Activated CD4-positive, alpha-beta T cell treated with anti-CD3 and anti-CD28 coated beads, Interleukin-10, Interleukin-2, amounts not matched to agents 100 ng/mL and 50 ng/mL, durations not matched to agents 16 hours and 8 hours (primary cell): ENCODE measurements around the gene MVB12A.

Experiments
- DNase-seq: peaks from one replicate; pipeline ENCODE4 v3.0.0-alpha.2; 2020

The MVB12A gene

DNA sequence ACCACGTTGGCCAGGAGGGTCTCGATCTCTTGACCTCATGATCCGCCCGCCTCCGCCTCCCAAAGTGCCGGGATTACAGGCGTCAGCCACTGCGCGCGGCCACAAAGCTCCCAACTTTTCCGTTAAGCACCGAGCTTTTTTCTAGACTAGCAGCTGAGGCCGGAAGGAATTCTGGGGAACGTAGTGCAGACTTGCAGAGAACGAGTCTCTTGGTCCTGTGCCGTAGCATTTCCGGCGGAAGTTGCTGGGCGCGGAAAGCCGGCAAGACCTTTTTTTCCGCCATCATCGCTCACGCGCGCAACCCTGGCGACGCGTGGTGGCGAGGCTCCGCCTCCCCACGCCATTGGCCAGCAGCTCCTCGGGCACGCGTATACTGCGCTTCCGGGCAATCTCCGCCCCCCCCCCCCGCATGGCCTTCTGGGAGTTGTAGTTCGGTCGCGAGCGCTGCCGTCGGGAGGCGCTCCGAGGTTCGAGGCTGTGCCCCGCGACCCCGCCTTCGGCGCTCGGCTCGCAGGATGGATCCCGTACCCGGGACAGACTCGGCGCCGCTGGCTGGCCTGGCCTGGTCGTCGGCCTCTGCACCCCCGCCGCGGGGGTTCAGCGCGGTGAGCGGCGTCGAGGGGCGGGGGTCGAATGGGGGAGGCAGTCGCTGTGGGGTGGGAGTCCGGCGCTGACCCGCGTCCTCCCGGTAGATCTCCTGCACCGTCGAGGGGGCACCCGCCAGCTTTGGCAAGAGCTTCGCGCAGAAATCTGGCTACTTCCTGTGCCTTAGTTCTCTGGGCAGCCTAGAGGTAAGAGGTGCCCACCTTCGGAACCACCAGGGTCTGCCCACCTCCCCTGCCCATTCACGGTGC lies at the start of gene MVB12A:
MVB12A (plus strand) TSS at position 427 of the 854 bp plus-strand sequence; CDS start at position 516, 89 bp downstream.
- peak; percentile 98 for DNase-seq

DNA sequence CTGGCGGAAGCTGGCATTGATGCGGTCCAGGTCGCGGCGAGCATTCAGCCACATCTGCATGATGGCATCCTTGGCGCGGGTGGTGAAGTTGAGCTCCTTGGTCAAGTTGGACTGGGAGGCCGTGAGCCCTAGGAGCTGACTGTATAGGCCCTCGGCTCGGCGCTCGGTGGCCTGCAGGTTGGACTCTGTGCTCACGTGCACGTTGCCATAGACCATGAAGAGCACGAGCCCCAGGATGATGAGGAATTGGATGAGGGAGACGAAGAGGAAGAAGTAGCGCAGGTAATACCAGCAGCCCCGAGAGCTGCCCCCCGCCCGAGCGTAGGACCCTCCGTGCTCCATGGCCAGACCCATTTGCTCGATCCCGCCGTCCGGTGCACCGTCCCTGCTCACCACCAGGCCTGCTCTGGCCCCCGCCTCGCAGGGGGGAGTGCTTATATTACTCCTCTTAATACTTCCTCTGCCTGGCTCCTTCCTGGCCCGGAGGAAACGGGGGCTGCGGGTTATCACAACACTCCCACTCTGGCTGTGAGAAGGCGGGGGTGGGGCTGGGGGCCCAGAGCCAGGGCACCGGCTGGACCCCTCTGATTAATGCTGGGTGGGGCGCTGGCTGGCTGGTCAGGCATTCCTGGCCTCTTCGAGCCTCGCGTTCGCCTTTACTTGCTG lies 42.8 kb upstream of the MVB12A start, which contains the start of gene PLVAP:
PLVAP (minus strand) TSS at position 408 of the 666 bp plus-strand sequence; CDS start at position 354, 54 bp downstream.
- no peak for DNase-seq

DNA sequence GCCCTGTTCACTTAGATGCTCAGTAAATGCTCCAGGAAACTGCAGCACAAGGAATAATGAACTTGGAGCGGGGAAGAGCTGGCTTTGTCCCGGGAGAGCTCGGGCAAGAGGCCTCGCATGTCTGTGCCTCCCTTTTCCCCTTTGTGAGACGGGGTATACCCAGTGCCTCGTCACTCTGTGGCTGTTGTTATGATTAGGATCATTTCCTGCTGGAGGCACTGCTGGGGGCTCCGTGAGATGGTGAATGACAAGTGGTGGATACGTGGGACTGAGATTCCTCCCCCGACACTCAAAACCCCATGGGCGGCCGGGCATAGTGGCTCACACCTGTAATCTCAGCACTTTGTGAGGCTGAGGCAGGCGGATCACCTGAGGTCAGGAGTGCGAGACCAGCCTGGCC lies 41.6 kb upstream of the MVB12A start:
- no peak for DNase-seq

DNA sequence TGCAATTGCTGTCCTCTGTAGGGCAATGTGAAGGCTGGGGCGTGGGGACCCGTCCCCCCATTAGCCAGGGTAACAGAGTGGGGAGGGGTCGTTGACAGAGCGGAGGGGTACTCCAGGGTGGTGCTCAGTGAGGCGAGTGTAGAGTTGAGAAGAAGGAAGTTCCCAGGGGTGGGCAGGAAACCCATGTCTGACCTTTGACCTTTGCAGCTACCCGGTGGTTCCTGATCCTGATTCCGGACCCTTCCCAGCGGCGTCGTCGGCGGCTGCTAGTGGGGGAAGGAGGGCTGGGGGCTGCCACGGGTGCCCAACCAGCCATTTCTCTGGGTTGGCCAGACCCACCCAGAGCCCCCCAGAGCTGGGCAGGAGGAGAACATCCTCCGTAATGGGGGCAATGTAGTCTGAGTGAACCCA lies 40.6 kb upstream of the MVB12A start:
- no peak for DNase-seq

DNA sequence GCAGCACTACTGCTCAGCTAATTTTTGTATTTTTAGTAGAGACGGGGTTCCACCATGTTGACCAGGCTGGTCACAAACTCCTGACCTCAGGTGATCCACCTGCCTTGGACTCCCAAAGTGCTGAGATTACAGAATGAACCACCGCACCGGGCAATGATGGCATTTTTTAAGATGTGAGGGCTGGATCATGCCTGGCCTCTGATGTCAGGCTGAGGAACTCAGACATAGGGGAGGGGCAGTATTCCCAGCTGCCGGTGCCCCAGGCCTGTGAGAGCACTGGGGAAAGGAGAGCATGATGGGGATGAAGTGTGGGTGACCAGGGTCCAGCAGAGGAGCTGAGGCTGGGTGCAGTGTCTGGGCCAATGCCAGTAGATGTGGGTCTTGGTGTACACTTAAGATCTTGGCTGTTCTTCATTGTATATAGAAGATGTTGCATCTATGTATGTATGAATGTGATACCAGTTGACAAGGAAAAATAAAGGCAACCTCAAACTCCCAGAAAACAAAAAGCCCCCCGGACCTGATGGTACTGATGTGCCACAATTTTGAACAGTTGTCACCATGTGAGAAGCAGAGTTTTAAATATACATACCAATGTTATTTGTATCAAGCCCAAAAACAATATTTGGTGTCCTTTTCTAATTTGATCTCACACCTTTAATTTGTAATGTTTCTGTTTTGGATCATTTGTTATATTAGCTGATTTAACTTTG lies 39.3 kb upstream of the MVB12A start:
- DNase-seq = no peak

DNA sequence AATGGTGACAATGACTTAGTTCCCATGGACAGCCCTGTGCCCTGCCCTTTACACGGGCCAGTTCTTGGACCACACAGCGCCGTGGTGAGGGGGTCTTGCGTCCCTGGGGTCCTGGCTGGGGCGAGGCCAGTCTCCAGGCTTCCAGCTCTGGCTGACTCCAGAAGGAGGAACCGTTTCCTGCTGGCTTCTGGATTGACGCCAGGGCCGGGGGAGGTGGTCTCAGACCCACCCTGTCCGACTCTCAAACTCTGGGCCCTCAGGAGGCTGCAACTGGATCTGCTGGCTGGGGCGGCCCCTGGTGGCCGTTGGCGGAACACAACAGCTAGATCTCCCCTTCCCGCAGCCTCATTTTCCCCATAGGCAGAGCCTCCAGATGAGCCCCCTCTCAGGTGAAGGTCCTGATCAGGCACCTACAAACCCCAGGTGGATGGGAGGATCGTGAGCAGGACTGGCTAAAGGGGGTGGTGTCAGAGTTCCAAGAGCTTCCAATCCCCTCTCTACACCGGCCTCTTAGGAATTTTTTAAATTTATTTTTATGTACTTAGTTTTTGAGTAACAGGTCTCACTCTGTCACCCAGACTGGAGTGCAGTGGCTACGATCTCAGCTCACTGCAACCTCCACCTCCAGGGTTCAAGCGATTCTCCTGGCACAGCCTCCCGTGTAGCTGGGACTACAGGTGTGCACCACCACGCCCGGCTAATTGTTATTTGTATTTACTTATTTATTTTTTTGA lies 33.8 kb upstream of the MVB12A start:
- DNase-seq = peak; percentile 66

DNA sequence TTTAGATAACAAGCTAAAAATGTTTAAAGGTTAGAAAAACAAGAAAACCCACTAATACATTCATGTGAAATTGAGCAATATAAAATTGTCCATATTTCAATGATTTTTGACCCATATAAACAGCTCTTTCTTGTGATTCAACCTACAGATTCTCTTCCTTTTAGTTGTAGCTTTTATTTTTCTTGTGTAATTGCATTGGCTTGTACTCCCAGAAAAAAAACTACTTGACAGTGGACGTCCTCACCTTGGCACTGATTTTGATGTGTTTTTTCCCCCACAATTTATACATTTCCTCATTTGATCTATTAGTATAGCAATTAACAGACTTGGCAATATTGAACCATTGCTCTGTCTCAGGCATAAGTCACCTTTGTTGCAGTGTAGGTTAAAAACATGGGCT lies 30.6 kb upstream of the MVB12A start:
- no peak for DNase-seq

DNA sequence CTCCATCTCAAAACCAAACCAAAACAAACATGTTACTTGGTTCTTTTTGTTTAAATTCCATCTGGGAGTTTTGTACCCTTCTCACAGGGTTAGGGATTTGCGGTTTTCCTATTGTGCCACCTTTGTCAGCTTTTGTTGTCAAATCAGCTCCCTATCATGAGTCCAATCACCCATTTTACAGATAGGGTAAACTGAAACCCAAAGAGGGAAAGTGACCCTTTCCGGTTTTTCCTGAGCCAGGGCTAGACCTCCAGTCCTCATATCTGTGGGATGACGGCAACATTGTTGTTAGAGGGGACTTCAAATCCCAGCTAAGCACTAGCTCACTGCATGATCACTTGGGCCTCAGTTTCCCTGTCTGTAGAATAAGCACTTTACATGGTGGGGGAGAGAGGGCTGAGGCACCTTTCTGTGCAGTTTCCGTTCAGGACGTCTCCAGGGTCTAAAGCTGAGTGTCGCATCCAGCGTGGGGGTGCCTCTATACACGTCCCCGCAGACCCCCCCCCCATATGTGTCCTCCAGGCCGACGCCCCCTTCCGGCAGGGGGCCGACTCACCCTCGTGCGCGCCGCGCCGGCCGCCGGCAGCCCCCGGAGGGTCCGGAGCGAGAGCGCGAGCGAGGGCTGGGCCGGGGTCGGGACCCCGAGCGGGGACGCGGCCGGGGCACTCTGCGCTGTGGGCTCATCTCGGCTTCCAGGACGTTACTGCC lies 29.7 kb upstream of the MVB12A start:
- DNase-seq = no peak

DNA sequence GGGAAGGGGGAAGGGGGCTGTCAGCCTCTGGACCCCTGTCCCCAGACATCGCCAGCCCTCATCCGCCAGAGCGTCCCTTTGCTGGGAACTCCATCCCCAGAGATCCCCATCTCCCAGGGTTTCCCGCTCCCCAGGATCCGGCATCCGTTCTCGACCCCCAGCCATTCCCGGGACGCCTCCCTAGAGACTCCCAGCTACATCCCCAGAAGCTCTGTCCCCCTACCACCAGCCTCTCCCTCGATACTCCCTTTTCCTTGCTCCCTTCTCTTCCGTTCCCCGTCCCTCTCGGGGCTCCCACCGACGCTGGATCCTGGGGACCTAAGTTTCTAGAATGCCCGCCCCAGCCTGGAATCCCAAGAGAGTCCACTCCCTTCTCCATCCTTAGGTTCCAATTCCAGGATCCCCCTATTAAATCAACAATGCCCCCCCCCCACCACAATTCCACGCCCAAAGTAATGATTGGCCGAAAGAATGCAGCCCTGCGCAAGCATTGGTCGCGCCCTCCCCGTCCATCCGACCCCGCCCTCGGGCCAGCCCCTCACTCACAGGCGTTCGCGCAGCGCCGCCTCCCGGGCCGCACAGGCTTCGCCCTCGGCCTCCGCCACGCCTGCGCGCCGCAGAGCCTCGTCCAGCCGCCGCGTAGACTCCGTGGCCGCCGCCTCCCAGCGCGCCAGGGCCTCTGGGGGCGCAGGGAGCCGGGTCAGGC lies 29.0 kb upstream of the MVB12A start:
- peak; percentile 92 for DNase-seq

DNA sequence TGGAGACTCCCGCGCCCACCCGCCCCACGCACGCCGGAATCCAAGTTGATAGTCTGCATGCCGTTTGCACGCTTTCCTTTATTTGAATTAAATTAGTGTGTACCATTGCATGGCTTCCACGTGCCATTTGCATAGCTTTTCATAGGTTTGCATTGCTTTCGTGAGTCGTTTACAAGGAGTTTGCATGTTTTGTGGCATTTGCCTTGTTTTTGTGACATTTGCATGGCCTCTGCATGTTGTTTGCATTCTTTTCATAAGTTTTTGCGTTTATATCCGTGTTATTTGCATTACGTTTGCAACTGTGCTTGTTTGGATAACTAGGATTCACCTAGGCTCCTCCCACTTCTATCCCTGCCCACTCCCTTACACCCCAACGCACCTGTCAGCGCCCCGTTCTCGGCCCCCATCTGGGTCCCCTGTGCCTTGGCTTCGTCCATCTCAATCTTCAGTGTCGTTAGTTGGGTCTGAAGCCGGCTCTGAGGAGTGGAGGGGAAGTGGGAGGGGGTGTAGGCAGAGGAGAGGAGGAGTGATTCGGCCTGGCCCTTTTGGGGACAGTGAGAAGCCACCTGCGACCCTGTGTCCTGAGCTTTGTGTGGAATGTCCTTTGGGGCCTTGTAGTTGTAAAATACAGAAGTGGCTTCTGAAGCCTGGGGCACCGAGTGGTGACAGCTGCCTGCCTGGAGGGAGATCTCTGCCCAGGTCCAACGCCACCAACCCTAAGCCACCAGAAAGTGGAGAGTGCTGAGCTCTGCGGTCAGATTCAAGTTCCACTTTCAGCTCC lies 28.3 kb upstream of the MVB12A start:
- no peak for DNase-seq

DNA sequence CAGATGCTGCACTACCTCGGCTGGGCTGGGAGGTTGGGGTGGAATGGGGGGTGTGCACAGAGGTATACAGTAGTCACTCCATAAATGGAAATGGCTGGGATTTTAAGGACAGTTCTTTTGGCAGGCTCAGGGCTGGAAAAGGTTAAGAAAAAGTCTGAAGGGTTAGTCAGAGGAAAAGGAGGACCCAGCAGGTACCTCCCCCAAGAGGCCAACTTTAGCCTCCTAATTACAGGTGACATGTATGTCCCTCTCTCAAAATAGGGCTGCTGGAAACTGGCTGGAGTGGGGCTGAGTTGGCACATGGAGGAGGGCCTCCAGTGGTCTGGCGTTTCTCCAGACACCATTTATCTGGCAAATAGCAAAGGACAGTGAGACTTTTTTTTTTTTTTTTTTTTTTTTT lies 26.8 kb upstream of the MVB12A start:
- no peak for DNase-seq

DNA sequence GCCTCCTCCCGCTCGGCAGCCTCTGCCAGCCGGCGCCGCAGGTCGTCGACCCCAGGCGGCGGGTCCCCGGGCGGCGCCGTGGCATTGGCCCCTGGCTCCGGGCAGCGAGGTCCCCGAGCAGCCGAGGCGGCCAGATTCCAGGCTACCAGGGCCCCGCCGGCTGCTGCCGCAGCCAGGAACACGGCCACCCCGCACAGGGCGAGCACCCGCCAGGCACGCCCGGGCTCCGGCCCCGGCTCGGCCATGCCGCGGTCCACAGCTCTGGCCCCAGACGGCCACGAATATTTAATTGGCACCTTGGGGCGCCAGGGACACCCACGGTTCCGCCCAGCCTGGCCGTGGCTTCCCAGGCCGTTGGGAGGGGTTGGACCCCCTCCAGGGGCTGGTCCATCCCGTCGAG lies 25.9 kb upstream of the MVB12A start, which contains the start of gene CCDC194:
CCDC194 (minus strand) TSS at position 283 of the 400 bp plus-strand sequence; CDS start at position 245, 38 bp downstream.
- DNase-seq = no peak

DNA sequence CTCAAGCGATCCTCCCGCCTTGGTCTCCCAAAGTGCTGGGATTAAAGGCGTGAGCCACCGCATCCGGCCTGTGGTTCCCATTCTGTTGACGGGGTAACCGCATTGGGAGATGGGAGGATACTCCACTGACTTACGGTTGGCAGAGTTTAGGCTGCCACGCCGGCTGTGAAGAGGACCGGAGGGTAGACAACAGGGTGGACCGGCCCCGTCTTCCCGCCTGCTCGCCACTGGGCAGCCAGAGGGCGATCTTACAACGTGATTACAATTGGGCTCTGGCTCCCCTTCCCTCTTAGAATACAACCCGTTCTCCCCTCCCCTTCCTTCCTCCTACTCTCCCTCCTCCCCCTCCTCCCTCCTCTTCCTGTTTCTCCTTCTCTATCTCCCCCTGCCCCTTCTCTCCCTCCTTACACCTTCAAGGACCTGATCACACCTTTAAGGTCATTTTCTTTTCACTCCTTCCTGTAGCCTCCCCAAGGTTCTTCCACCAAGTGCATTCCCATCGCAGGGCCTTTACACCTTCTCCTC lies 24.9 kb upstream of the MVB12A start:
- peak; percentile 89 for DNase-seq

DNA sequence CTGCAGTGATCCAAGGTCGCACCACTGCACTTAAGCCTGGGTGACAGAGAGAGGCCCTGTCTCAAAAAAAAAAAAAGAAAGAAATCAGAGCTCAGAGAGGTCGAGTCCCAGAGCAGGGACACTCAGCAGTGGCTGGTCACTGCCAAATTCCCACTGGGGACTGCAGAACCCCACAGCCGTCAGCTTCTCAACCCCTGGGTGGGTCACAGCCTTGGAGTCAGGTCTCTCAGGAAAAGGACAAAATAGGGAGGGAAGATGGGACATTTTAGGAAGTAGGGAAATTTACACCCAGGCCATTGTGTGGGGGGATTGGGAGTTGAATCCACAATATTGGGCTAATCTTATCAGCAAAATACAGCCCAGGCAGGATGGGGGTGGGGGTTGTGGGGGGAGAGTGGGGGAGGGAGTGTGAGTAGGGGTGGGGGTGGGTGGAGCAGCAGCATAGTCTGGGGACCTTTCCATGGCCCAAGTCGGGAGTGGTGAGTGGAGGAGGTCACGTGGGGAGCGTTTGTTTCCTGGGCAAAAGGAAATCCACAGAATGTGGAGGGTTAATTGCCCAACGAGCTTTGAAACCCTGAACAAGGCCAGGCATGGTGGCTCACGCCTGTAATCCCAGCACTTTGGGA lies 20.8 kb upstream of the MVB12A start:
- no peak for DNase-seq

DNA sequence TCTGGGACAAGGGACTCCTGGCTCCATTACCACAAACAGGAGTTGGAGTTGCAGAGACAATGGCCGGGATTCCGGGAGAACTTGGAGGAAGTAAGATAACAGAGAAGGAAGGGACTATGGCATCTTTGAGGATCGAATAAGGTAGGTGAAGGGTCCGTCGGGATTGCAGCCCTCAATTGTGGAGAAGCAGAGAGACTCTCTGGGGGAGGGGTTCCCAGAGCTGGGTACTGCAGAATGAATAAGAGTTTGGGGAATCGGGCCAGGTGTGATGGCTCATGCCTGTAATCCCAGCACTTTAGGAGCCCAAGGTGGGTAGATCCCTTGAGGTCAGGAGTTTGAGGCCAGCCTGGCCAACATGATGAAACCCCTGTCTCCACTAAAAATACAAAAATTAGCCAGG lies 18.2 kb upstream of the MVB12A start:
- DNase-seq = no peak

DNA sequence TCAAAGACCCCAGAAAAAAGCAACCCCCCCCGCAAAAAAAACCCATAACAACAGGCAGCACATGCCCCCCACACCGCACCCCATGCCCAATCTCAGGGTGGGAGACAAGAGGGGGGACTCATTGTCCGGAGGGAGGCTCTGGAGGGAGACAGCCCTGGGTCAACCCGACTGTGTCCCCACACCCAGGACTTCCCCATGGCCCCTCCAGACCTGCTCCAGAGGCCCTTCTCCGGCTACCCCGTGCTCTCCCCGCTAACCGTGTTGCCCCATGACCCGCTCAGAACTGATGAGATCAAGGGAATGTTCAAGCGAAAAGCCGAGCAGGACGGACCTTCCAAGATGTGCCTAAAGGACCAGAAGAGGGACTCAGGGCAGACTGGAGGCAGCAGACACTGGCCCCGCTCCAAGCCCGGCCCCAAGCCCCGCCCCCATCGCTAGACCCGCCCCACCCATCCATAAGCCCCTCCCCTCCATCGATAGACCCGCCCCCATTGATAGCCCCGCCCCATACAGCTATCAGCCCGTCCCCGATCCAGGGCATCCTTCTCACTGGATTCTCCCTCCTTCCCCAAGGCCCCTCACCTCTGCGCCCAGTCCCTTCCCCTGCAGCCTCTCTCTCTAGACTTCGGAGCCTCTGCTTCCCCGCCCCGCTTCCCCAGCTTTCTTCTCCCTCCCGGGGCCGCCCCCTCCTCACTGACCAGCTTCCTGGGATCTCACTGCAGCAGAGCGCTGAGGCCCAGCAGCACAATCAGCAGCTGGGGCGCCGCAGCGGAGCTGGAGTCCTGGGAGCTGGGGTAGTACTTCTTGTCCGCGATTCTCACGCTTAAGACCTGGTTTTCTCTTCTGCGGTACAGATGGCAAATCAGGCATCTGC lies 16.6 kb upstream of the MVB12A start:
- DNase-seq = peak; percentile 56

DNA sequence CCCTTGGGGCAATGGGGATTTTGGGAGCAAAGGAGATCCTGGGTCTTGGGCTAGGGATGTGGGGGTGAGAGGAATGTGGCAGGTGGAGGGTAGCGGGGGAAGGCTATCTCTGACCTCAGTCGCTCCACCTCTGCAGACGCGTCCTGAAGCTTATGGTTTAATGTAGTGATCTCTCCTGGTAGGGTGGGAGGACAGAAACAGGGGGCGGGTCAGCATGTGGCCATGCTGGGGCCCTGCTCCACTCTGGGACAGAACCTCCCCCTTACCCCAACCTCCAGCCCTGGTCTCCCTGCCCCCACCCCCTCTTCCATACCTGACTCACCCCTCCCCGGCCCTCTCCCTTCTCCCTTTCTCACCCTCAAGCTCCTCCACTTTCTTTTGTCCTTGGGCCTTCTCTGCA lies 15.8 kb upstream of the MVB12A start:
- DNase-seq = peak; percentile 42

DNA sequence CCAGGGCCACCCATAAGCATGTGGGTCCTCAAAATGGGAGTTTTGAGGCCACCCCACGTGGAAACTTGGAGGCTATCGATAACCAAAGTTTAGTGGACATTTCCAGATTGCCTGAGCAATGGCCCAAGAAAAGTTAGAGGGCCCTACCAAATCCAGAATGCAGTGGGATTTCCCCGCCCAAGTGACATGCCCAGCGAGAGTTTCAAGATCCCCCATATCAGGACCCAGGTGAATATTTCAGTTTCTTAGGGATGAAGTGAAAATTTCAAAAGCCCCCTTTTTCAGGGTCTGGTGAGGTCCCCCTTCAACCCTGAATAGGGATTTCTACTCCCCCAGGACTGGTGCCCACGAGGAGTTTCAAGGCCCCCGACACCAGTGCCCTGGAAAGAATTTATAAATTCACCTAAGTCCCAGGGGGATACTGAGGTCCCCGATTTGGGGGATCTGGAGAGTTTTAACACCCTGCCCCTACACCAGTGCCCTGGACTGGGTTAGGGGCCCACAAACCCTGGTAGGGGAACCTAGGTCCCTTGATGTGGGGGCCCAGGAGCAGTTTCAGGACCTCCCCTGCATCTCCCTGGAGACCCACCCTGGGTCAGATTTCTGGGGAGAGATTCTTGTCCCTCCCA lies 15.1 kb upstream of the MVB12A start:
- peak; percentile 31 for DNase-seq
